Kidney epithelial cell (primary cell): ENCODE results near the gene NKG7. TPM values are rescaled to one million over a fixed set of nuclear protein-coding genes. Genes with fewer than 3 reads are reported as not detected.

Experiments used
- DNase-seq: peaks from one replicate; pipeline ENCODE4 v3.0.0-alpha.2; 2010; ENCODE audit warnings: low read depth
- H3K27me3 ChIP-seq: 2 replicates; pipeline ENCODE4 v1.6.0; 2011; ENCODE audit warnings: low read length; ENCODE audit not compliant: control insufficient read depth, insufficient read depth
- H3K36me3 ChIP-seq: 2 replicates; pipeline ENCODE4 v1.5.1; 2011; ENCODE audit warnings: low read length; ENCODE audit not compliant: control insufficient read depth, insufficient read depth
- H3K4me3 ChIP-seq: 2 replicates; pipeline ENCODE4 v1.5.1; 2011; ENCODE audit warnings: low read depth, mild to moderate bottlenecking, control low read depth, low read length
- total RNA-seq: library from RNA; depleted of rRNA; stranded (reverse); fragments of >200 nt; gene quantifications from 2 replicates; pipeline ENCODE4 v1.2.3, GENCODE V29; 2015
- TF ChIP-seq, protein P1 (sequence below): IDR thresholded peaks from 2 replicates; pipeline ENCODE4 v1.5.1; 2011; ENCODE audit warnings: mild to moderate bottlenecking, moderate library complexity, low read length, control low read depth, inconsistent platforms; ENCODE audit not compliant: insufficient read depth, poor library complexity, severe bottlenecking

NKG7 gene
- total RNA-seq, 1 donor from 2014 or later: not detected

GRCh38 chr19:51341976-51342580 lies 30.4 kb downstream of the NKG7 start, which contains the start of gene VSIG10L:
TSS of gene VSIG10L (minus strand) at chr19:51342139. CDS start at chr19:51342124, 15 bp downstream.
- TF ChIP-seq, protein P1, sequence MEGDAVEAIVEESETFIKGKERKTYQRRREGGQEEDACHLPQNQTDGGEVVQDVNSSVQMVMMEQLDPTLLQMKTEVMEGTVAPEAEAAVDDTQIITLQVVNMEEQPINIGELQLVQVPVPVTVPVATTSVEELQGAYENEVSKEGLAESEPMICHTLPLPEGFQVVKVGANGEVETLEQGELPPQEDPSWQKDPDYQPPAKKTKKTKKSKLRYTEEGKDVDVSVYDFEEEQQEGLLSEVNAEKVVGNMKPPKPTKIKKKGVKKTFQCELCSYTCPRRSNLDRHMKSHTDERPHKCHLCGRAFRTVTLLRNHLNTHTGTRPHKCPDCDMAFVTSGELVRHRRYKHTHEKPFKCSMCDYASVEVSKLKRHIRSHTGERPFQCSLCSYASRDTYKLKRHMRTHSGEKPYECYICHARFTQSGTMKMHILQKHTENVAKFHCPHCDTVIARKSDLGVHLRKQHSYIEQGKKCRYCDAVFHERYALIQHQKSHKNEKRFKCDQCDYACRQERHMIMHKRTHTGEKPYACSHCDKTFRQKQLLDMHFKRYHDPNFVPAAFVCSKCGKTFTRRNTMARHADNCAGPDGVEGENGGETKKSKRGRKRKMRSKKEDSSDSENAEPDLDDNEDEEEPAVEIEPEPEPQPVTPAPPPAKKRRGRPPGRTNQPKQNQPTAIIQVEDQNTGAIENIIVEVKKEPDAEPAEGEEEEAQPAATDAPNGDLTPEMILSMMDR: no peak
- DNase-seq: no peak
- Histone ChIP-seq H3K27me3 (peaks cover 14% of the 10 kb centered on the region), H3K36me3 (no peaks in the 10 kb centered on the region), H3K4me3 (no peak within 1 kb of the TSS)

- DNase-seq: no peak
- Histone ChIP-seq H3K4me3 (no peak overlapping the region), H3K27me3 (peaks cover 14% of the 10 kb centered on the region), H3K36me3 (no peaks in the 10 kb centered on the region)
- TF ChIP-seq, protein P1: no peak
Observed at GRCh38 chr19:51341066-51341465, 31.4 kb downstream of the NKG7 start.

GRCh38 chr19:51339687-51340656 lies 32.5 kb downstream of the NKG7 start:
- Histone ChIP-seq H3K36me3 (no peaks in the 10 kb centered on the region), H3K4me3 (peak overlapping the region; percentile 73), H3K27me3 (peaks cover 14% of the 10 kb centered on the region)
- DNase-seq: peak; percentile 83
- TF ChIP-seq, protein P1: no peak

GRCh38 chr19:51339313-51339686 lies 33.2 kb downstream of the NKG7 start:
- Histone ChIP-seq H3K4me3 (peak overlapping the region; percentile 73), H3K27me3 (peaks cover 14% of the 10 kb centered on the region), H3K36me3 (no peaks in the 10 kb centered on the region)
- no peak for DNase-seq
- TF ChIP-seq, protein P1: no peak

DNA sequence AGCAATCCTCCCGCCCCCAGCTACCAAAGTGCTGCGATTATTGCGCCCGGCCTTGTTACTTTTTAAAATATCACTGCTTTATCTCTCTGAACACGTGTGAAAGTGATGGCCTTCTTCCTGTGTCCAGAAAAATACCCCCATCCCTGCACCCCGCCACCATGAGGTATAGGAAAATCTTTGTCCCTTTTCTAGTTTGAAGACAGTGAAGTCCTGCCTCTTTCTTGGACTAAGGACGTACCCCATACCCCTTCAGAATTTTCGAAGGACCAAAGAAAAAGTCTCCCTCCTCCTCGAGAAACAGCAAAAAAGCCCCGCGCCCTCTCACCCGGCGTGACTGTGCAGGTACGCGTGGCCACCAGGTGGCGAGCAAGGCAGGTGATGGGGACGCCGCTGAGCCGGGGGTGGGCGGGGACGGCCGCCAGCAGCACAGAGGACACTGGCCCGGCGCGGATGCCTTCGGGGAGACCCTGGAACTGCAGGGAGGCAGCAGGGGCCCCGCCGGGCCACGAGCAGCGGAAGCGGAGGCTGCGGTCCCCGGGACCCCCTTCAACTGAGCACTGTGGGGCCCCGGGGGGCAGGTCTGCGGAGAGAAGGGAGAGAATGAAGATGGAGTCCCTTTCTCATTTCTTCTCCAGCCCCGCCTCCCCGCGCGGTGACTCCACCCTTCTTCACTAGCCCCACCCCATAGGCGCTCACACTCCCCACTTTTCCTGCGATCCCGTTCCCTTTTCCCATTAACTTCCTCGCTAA lies 33.7 kb downstream of the NKG7 start:
- DNase-seq: no peak
- Histone ChIP-seq H3K4me3 (peak overlapping the region; percentile 73), H3K27me3 (peaks cover 14% of the 10 kb centered on the region), H3K36me3 (no peaks in the 10 kb centered on the region)
- TF ChIP-seq, protein P1: peak; percentile 79
